Measurements from ENCODE around the gene MIB1. TPM values are rescaled to one million over a fixed set of nuclear protein-coding genes. Genes with fewer than 3 reads are reported as not detected.

Gene MIB1
- total RNA-seq, result 10 to 100 TPM; 17.9 to 25.3 (median 21.1) TPM

DNA sequence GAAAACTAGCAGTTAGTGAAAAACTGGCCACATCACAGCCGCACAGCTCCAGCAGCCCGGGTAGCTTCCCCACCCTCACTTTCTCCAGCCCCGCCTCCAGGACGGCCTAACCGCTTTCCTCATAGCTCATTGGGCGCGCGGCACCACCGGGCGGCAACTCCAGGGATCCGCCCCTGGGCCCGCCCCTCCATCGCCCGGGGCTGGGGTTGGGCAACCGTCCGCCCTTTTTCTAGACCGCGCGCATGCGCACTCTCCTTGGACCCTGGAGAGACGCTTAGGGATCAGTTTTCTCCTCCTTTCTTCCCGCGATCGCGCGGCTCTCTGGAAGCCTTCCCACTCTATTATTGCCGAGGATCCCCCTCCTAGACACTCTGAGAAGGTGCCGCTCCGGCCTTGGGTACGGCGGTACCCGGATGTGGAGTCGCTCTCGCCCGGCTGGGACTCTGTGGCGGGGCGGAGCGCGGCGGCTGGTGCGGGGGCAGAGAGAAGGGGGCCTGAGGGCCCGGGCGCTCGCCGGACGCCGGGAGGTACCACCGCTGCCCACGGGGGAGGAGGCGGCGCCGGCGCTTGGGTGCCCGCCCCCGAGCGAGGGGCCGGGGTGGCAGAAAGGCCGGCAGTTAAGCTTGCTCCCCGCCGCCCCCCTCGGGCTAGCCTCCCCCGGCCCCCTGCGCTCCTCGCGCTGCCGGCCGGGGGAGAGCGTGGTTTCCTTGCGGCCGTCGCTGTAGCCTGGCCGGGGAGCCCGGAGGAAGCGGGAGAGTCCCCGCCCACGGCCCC lies at the start of gene MIB1:
MIB1 (plus strand) TSS at position 255 of the 774 bp plus-strand sequence. CDS start 792 bp downstream, outside the sequence.
- TF ChIP-seq POLR2A (IDR thresholded peaks at IDR 0.05), result no peak
- TF ChIP-seq, protein P1, sequence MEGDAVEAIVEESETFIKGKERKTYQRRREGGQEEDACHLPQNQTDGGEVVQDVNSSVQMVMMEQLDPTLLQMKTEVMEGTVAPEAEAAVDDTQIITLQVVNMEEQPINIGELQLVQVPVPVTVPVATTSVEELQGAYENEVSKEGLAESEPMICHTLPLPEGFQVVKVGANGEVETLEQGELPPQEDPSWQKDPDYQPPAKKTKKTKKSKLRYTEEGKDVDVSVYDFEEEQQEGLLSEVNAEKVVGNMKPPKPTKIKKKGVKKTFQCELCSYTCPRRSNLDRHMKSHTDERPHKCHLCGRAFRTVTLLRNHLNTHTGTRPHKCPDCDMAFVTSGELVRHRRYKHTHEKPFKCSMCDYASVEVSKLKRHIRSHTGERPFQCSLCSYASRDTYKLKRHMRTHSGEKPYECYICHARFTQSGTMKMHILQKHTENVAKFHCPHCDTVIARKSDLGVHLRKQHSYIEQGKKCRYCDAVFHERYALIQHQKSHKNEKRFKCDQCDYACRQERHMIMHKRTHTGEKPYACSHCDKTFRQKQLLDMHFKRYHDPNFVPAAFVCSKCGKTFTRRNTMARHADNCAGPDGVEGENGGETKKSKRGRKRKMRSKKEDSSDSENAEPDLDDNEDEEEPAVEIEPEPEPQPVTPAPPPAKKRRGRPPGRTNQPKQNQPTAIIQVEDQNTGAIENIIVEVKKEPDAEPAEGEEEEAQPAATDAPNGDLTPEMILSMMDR (IDR thresholded peaks at IDR 0.05), result no peak
- H3K4me3 ChIP-seq (ENCODE audit: low read depth, poor library complexity, severe bottlenecking), result peak within 1 kb of the TSS; percentile 93
- peak; percentile 97 to 100 for DNase-seq (ENCODE audit: low spot score in 2 of 2)
- 0 to 1% methylated on average over 32 to 42 of the region's 76 CpGs for WGBS, 2 donors
- intact Hi-C loops (cut with DNase I; ENCODE audit: low total_unique reads), result no loop called here

DNA sequence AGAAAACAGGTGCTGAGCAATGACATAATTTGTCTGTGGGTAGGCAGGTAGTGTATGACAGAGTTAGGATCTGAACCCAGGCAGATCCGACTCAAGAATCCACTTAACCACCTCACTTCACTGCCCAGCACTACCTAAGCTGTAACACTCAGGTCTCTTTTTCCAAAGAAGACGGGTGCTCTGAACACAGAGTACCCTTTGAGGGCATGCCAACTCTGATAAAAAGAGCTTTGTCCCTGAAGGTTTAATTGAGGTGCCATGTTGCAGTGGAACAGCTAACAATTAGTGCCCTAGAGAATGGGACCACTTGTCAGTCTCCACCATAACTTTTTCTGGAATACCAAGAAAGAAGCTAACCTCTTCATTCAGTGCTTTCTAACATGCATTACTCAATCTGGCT lies 47.3 kb upstream of the MIB1 start:
- no peak for TF ChIP-seq POLR2A (IDR thresholded peaks at IDR 0.05)
- TF ChIP-seq, protein P1 (IDR thresholded peaks at IDR 0.05), result no peak
- intact Hi-C loops (cut with DNase I; ENCODE audit: low total_unique reads), result no loop called here
- H3K4me3 ChIP-seq (ENCODE audit: low read depth, poor library complexity, severe bottlenecking), result no peak overlapping the region
- WGBS, 2 donors, result 88 to 91% methylated on average over 2 of the region's 2 CpGs
- DNase-seq (ENCODE audit: low spot score in 2 of 2), result no peak

DNA sequence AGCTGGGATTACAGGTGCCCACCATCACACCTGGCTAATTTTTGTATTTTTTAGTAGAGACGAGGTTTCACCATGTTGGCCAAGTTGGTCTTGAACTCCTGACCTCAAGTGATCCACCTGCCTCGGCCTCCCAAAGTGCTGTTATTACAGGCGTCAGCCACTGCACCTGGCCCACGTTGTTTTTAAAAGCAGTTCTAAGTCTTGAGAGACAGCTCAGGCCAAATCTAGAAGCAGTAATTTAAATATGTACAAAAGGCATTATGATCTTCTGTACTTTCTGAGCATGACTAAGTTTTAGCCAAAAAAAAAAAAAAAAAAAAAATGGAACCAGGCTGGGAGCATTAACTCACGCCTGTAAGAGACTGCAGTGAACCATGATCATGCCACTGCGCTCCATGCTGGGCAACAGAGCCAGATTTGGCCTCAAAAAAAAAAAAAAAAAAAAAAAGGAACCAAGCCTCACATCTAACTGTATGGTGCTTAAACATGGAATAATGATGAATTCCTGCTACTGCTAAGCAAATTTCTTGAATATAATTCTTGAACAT lies 40.0 kb upstream of the MIB1 start:
- no peak for TF ChIP-seq POLR2A (IDR thresholded peaks at IDR 0.05)
- TF ChIP-seq, protein P1 (IDR thresholded peaks at IDR 0.05), result no peak
- 85 to 86% methylated on average over 6 of the region's 6 CpGs for WGBS, 2 donors
- no peak overlapping the region for H3K4me3 ChIP-seq (ENCODE audit: low read depth, poor library complexity, severe bottlenecking)
- intact Hi-C loops (cut with DNase I; ENCODE audit: low total_unique reads), result no loop called here
- DNase-seq (ENCODE audit: low spot score in 2 of 2), result no peak

DNA sequence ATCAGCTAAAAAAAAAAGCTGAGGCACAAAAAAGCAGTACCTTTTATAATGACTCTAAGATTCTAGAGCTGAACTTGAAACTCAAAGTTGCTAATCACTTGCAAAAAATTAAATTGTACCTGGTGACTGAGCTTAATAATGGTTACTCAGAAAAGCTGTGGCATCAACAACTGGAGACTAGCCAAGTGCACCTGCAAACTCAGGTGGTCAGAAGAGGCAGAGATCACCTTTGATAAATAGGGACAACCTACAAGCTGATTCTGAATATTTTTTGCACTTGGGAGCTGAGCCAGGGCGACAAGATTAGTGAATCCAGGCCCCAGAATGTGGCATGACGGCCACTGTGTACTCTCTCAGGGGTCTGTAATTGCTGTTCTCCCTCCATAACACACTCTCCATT lies 39.0 kb upstream of the MIB1 start:
- no peak overlapping the region for H3K4me3 ChIP-seq (ENCODE audit: low read depth, poor library complexity, severe bottlenecking)
- DNase-seq (ENCODE audit: low spot score in 2 of 2), result no peak
- intact Hi-C loops (cut with DNase I; ENCODE audit: low total_unique reads), result no loop called here
- WGBS, 2 donors, result 95 to 98% methylated on average over 2 of the region's 2 CpGs
- no peak for TF ChIP-seq POLR2A (IDR thresholded peaks at IDR 0.05)
- TF ChIP-seq, protein P1 (IDR thresholded peaks at IDR 0.05), result no peak

DNA sequence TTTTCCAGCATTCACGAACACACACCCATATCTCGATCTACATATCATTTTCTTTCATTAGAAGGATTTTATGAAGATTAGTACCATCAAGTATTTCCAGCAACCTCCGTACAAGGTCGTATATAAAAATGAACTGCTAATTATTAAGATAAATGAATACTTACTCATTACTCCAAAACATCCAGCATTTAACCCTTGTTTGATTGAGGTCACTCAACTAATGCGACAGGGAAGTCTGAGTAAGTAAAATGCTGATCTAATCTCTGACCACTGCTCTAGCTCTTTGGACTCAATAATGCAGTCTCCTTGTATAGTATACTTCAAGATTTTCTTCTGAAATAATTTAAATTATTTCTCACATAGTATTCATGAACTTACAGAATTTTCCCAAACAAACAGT lies 38.0 kb upstream of the MIB1 start:
- TF ChIP-seq POLR2A (IDR thresholded peaks at IDR 0.05), result no peak
- TF ChIP-seq, protein P1 (IDR thresholded peaks at IDR 0.05), result no peak
- no peak for DNase-seq (ENCODE audit: low spot score in 2 of 2)
- intact Hi-C loops (cut with DNase I; ENCODE audit: low total_unique reads), result no loop called here
- WGBS, 2 donors, result 64 to 67% methylated on average over 5 of the region's 5 CpGs
- H3K4me3 ChIP-seq (ENCODE audit: low read depth, poor library complexity, severe bottlenecking), result no peak overlapping the region
